ENCODE results near the gene PIK3C3.

GRCh38 chr18:42095732-42096377, 140.8 kb downstream of the PIK3C3 start:
- TF ChIP-seq CTCF (IDR thresholded peaks at IDR 0.05; ENCODE audit: low read depth, low read length, missing input control) (no peak), ZBTB33 (IDR thresholded peaks at IDR 0.05) (no peak), YY1 (IDR thresholded peaks at IDR 0.05) (no peak)
